ENCODE data around the gene GUCA1A. TPM values are rescaled to one million over a fixed set of nuclear protein-coding genes. Genes with fewer than 3 reads are reported as not detected.
"Not testable (repeated sequence)": the region's sequence is repeated elsewhere in the genome, so short reads cannot be mapped to it uniquely, and the experiment has no call there.

GUCA1A gene
- total RNA-seq, 1 donor = not detected

- no peak for DNase-seq (ENCODE audit: low read depth in 2 of 3, low spot score in 2 of 3)
These were observed 1.2 kb upstream of the GUCA1A start for GRCh38 chr6:42171813-42172581.

GRCh38 chr6:42175860-42176259, 2.7 kb downstream of the GUCA1A start:
- DNase-seq (ENCODE audit: low read depth in 2 of 3, low spot score in 2 of 3) = no peak

GRCh38 chr6:42176981-42177380, 3.8 kb downstream of the GUCA1A start:
- no peak for DNase-seq (ENCODE audit: low read depth in 2 of 3, low spot score in 2 of 3)

GRCh38 chr6:42177514-42178364, 4.6 kb downstream of the GUCA1A start:
- peak in 2 of 3 donors; percentile 17 to 38 for DNase-seq (ENCODE audit: low read depth in 2 of 3, low spot score in 2 of 3)

- no peak for DNase-seq (ENCODE audit: low read depth in 2 of 3, low spot score in 2 of 3)
These were observed 6.2 kb downstream of the GUCA1A start for GRCh38 chr6:42179261-42179944.

- DNase-seq (ENCODE audit: low read depth in 2 of 3, low spot score in 2 of 3) = no peak
These were observed 6.8 kb downstream of the GUCA1A start for GRCh38 chr6:42179945-42180313.

GRCh38 chr6:42182101-42182500, 8.9 kb downstream of the GUCA1A start:
- DNase-seq (ENCODE audit: low read depth in 2 of 3, low spot score in 2 of 3) = no peak

- DNase-seq (ENCODE audit: low read depth in 2 of 3, low spot score in 2 of 3) = no peak
These were observed 11.3 kb downstream of the GUCA1A start for GRCh38 chr6:42184475-42184874.

- no peak for DNase-seq (ENCODE audit: low read depth in 2 of 3, low spot score in 2 of 3)
These were observed 12.4 kb downstream of the GUCA1A start for GRCh38 chr6:42185597-42185996.

- no peak for DNase-seq (ENCODE audit: low read depth in 2 of 3, low spot score in 2 of 3)
These were observed 15.2 kb downstream of the GUCA1A start for GRCh38 chr6:42188406-42188805.

- DNase-seq (ENCODE audit: low read depth in 2 of 3, low spot score in 2 of 3) = no peak
These were observed 17.5 kb downstream of the GUCA1A start for GRCh38 chr6:42190554-42191183.

- DNase-seq (ENCODE audit: low read depth in 2 of 3, low spot score in 2 of 3) = not testable (repeated sequence)
These were observed 19.2 kb downstream of the GUCA1A start for GRCh38 chr6:42192385-42192784.

- DNase-seq (ENCODE audit: low read depth in 2 of 3, low spot score in 2 of 3) = no peak
These were observed 20.3 kb downstream of the GUCA1A start for GRCh38 chr6:42193491-42193894.

- DNase-seq (ENCODE audit: low read depth in 2 of 3, low spot score in 2 of 3) = no peak
These were observed 20.9 kb downstream of the GUCA1A start for GRCh38 chr6:42194056-42194455.

GRCh38 chr6:42195415-42195814, 22.3 kb downstream of the GUCA1A start:
- DNase-seq (ENCODE audit: low read depth in 2 of 3, low spot score in 2 of 3) = no peak

GRCh38 chr6:42197555-42198362, 24.6 kb downstream of the GUCA1A start:
- no peak for DNase-seq (ENCODE audit: low read depth in 2 of 3, low spot score in 2 of 3)

- no peak for DNase-seq (ENCODE audit: low read depth in 2 of 3, low spot score in 2 of 3)
These were observed 26.2 kb downstream of the GUCA1A start for GRCh38 chr6:42199106-42199981.

GRCh38 chr6:42200035-42200434, 26.9 kb downstream of the GUCA1A start:
- DNase-seq (ENCODE audit: low read depth in 2 of 3, low spot score in 2 of 3) = no peak

GRCh38 chr6:42201382-42201781, 28.2 kb downstream of the GUCA1A start:
- DNase-seq (ENCODE audit: low read depth in 2 of 3, low spot score in 2 of 3) = no peak
